CD4-positive, alpha-beta T cell treated with Interleukin-6 for 4 hours (primary cell): ENCODE data around the gene UVSSA.

Experiments used
- DNase-seq: peaks from one replicate; pipeline ENCODE4 v3.0.0-alpha.2; 2020; ENCODE audit warnings: mixed read lengths

Gene UVSSA

GRCh38 chr4:1346781-1347409 lies at the start of gene UVSSA:
UVSSA (plus strand) TSS chr4:1347208; CDS start chr4:1348092, 884 bp downstream.
- DNase-seq = peak; percentile 100

GRCh38 chr4:1297456-1298325 lies 49.3 kb upstream of the UVSSA start:
- no peak for DNase-seq

- DNase-seq = no peak
These were observed 48.5 kb upstream of the UVSSA start for GRCh38 chr4:1298461-1298860.

- no peak for DNase-seq
These were observed 47.6 kb upstream of the UVSSA start for GRCh38 chr4:1299301-1299860.

- DNase-seq = no peak
These were observed 46.2 kb upstream of the UVSSA start for GRCh38 chr4:1300466-1301455.

GRCh38 chr4:1302159-1302558 lies 44.8 kb upstream of the UVSSA start:
- no peak for DNase-seq

GRCh38 chr4:1305261-1305711 lies 41.7 kb upstream of the UVSSA start:
- DNase-seq = no peak

GRCh38 chr4:1305781-1306455 lies 41.1 kb upstream of the UVSSA start:
- peak; percentile 38 for DNase-seq

- DNase-seq = no peak
These were observed 38.9 kb upstream of the UVSSA start for GRCh38 chr4:1307951-1308735.

GRCh38 chr4:1309261-1310010 lies 37.6 kb upstream of the UVSSA start:
- DNase-seq = peak; percentile 66

GRCh38 chr4:1310031-1310795 lies 36.8 kb upstream of the UVSSA start:
- no peak for DNase-seq

- peak; percentile 39 for DNase-seq
These were observed 36.0 kb upstream of the UVSSA start for GRCh38 chr4:1310796-1311631.

GRCh38 chr4:1312821-1313640 lies 34.0 kb upstream of the UVSSA start:
- DNase-seq = no peak

GRCh38 chr4:1315306-1315705 lies 31.7 kb upstream of the UVSSA start:
- no peak for DNase-seq

GRCh38 chr4:1315836-1316536 lies 31.0 kb upstream of the UVSSA start:
- DNase-seq = peak; percentile 36

- no peak for DNase-seq
These were observed 30.4 kb upstream of the UVSSA start for GRCh38 chr4:1316537-1317168.
